GM23248 (cell line): ENCODE measurements around the gene RFT1.

Source experiments
- EZH2 ChIP-seq: fragments of 200-600 bp; sonication (generic); IDR thresholded peaks from 2 replicates; pipeline ENCODE4 v1.6.1; 2018; ENCODE audit warnings: antibody characterized with exemption, mild to moderate bottlenecking; ENCODE audit not compliant: insufficient read depth, poor library complexity, severe bottlenecking
- EZH2phosphoT487 ChIP-seq: fragments of 200-600 bp; sonication (generic); IDR thresholded peaks from 2 replicates; pipeline ENCODE4 v1.6.1; 2018; ENCODE audit warnings: antibody characterized with exemption, moderate library complexity, mild to moderate bottlenecking, low read depth; ENCODE audit not compliant: insufficient read depth

GRCh38 chr3:53164911-53165310 is 34.7 kb upstream of the RFT1 start:
- TF ChIP-seq EZH2: no peak
- no peak for TF ChIP-seq EZH2phosphoT487
